GM12892 (cell line): ENCODE measurements around the gene PRPSAP1.

Experiments
- POLR2A ChIP-seq: IDR thresholded peaks from 2 replicates; pipeline ENCODE4 v1.6.1; 2011; ENCODE audit warnings: low read depth, low read length, control low read depth
- POLR2AphosphoS5 ChIP-seq: IDR thresholded peaks from 2 replicates; pipeline ENCODE4 v1.6.1; 2011; ENCODE audit warnings: low read depth, low read length, control low read depth
- TAF1 ChIP-seq: IDR thresholded peaks from 2 replicates; pipeline ENCODE4 v1.6.1; 2011; ENCODE audit warnings: low read depth, mild to moderate bottlenecking, control low read depth, low read length, borderline replicate concordance

DNA sequence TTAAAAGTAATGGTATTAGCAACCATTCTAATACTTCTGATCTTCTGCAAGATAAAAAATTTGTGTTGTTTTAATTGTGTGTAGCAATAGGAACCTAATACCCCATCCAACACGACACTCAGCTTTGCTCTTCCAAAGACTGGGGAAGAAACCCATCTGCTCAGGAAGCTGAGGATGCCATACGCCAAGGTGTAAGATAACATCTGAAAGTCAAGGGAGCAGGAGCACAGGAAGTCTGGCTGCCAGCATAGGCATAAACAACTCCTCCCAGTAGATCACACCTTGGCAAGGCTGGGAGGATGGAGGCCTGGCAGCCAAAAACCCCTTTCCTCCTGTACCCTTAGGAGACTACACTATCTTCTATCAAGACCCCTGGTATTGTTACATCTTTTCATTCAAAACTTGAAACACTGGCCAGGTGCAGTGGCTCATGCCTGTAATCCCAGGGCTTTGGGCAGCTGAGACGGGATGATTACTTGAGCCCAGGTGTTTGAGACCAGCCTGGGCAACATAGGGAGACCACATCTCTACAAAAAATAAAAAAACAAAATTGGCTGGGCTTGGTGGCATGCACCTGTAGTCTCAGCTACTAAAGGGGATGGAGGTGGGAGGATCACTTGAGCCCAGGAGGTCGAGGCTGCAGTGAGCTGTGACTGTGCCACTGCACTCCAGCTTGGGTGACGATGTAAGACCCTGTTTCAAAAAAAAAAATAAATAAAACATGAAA is 25.0 kb upstream of the PRPSAP1 start:
- TF ChIP-seq POLR2AphosphoS5 (no peak), POLR2A (no peak), TAF1 (no peak)
